Measurements from ENCODE around the gene MTHFD2.

Gene MTHFD2

DNA sequence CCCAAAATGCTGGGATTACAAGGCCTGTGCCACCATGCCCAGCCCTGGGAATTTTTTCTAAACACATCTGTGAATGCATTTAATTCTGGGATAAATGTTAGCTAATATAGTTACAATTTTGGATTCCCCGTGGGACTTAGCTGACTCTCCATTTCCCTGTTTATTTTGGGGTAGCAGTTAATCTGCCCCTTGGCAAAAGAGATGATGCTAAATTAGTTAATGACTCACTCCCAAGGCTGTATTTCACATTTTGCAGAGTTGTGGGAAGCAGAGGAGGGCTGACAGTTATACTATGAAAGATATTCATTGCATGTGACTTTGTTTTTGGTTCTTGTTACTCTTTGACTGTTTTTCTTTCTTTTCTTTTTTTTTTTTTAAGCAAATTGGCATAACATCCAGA, 3.2 kb downstream of the MTHFD2 start:
- TF ChIP-seq FOXP2 (optimal IDR thresholded peaks at IDR 0.05; ENCODE audit: borderline replicate concordance, extremely low read depth, extremely low read length, insufficient read depth) = no peak
- TF ChIP-seq TAF1 (IDR thresholded peaks at IDR 0.05; ENCODE audit: borderline replicate concordance, insufficient read depth, low read length) = no peak

DNA sequence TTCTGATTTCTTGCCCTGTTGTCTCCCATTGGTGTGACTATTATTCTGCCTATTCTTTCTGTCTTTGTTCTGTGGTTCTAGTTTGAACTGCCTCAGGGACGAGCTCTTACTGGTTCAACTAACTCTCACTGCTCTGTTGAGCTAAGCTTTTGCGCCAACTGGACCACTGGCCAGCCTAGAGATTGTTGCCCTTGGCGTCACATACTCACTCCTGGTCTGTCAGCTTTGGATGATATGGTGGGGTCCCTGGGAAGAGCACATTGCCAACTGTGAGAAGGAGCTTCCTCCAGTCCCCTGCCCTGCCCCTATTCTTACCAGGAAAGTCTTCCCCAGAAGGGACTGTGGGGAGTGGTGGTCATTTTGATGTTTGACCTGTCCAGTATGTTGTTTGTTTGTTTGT, 6.0 kb downstream of the MTHFD2 start:
- TF ChIP-seq, protein P1, sequence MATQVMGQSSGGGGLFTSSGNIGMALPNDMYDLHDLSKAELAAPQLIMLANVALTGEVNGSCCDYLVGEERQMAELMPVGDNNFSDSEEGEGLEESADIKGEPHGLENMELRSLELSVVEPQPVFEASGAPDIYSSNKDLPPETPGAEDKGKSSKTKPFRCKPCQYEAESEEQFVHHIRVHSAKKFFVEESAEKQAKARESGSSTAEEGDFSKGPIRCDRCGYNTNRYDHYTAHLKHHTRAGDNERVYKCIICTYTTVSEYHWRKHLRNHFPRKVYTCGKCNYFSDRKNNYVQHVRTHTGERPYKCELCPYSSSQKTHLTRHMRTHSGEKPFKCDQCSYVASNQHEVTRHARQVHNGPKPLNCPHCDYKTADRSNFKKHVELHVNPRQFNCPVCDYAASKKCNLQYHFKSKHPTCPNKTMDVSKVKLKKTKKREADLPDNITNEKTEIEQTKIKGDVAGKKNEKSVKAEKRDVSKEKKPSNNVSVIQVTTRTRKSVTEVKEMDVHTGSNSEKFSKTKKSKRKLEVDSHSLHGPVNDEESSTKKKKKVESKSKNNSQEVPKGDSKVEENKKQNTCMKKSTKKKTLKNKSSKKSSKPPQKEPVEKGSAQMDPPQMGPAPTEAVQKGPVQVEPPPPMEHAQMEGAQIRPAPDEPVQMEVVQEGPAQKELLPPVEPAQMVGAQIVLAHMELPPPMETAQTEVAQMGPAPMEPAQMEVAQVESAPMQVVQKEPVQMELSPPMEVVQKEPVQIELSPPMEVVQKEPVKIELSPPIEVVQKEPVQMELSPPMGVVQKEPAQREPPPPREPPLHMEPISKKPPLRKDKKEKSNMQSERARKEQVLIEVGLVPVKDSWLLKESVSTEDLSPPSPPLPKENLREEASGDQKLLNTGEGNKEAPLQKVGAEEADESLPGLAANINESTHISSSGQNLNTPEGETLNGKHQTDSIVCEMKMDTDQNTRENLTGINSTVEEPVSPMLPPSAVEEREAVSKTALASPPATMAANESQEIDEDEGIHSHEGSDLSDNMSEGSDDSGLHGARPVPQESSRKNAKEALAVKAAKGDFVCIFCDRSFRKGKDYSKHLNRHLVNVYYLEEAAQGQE (IDR thresholded peaks at IDR 0.05; ENCODE audit: insufficient read depth in 1 of 2, low read depth in 2 of 2, low read length in 2 of 2) = no peak
- TF ChIP-seq SIN3A (IDR thresholded peaks at IDR 0.05; ENCODE audit: borderline replicate concordance, insufficient read depth, low read length) = no peak
- TF ChIP-seq FOXP2 (optimal IDR thresholded peaks at IDR 0.05; ENCODE audit: borderline replicate concordance, extremely low read depth, extremely low read length, insufficient read depth) = no peak
- no peak for TF ChIP-seq TAF1 (IDR thresholded peaks at IDR 0.05; ENCODE audit: borderline replicate concordance, insufficient read depth, low read length)
- no peak for TF ChIP-seq POLR2AphosphoS5 (IDR thresholded peaks at IDR 0.05; ENCODE audit: low read depth, low read length)

DNA sequence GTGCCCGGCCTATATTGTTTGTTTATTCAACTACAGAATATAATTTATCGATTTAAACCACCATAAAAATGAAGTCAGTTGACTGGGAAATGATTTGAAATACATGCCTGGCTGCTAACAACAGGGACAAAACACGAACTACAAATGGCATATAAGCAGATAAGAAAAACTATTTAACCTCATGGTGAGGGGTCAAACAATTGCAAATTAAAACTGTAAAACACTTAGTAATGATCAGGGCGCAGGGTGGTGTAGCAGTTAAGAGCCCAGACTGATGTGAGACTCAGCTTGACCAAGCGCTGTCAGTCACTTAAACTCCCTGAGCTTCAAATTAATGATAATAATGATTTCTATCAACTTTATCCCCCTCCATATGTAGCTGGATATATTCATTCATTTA, 6.7 kb downstream of the MTHFD2 start:
- TF ChIP-seq POLR2AphosphoS5 (IDR thresholded peaks at IDR 0.05; ENCODE audit: low read depth, low read length) (no peak), SIN3A (IDR thresholded peaks at IDR 0.05; ENCODE audit: borderline replicate concordance, insufficient read depth, low read length) (no peak)
- TF ChIP-seq, protein P1 (IDR thresholded peaks at IDR 0.05; ENCODE audit: insufficient read depth in 1 of 2, low read depth in 2 of 2, low read length in 2 of 2) = no peak

DNA sequence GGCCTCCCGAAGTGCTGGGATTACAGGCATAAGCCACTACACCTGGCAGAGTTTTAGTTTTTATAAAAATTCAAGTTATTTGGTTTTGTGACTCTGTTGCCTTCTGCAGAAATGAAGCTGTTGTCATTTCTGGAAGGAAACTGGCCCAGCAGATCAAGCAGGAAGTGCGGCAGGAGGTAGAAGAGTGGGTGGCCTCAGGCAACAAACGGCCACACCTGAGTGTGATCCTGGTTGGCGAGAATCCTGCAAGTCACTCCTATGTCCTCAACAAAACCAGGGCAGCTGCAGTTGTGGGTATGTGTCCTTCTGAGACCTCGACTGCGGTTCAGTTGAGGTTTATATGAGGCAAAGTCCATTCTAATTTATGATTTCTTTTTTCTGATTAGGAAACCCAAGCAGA, 7.2 kb downstream of the MTHFD2 start:
- TF ChIP-seq TAF1 (IDR thresholded peaks at IDR 0.05; ENCODE audit: borderline replicate concordance, insufficient read depth, low read length) (no peak), FOXP2 (optimal IDR thresholded peaks at IDR 0.05; ENCODE audit: borderline replicate concordance, extremely low read depth, extremely low read length, insufficient read depth) (no peak), SIN3A (IDR thresholded peaks at IDR 0.05; ENCODE audit: borderline replicate concordance, insufficient read depth, low read length) (no peak), POLR2AphosphoS5 (IDR thresholded peaks at IDR 0.05; ENCODE audit: low read depth, low read length) (no peak)
- TF ChIP-seq, protein P1 (IDR thresholded peaks at IDR 0.05; ENCODE audit: insufficient read depth in 1 of 2, low read depth in 2 of 2, low read length in 2 of 2) = no peak

DNA sequence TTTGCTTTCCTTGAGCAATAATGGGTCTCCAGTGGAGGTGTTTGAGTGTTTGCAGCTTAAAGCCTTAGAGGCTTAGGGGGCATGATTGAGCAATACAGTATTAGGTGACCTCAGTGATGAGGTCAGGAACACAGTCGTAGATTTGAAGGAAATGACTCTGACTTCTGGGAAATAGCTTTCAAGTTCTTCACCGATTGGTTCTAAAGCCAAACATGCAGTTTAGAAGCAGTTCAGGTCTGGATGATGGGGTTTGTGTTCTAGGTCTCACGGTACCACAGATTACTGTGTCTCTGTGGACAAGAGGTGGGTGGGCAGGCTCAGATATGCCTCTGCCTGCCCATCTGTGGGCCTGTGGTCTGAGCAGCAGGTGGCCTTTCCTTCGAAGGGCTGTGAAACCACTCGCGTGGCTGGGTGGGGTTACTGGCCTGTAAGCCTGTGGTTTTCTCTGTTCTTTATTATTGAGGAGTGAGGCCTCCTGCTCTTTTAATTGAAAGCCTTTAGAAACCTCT, 7.8 kb downstream of the MTHFD2 start:
- TF ChIP-seq, protein P1 (IDR thresholded peaks at IDR 0.05; ENCODE audit: insufficient read depth in 1 of 2, low read depth in 2 of 2, low read length in 2 of 2) = no peak
- TF ChIP-seq TAF1 (IDR thresholded peaks at IDR 0.05; ENCODE audit: borderline replicate concordance, insufficient read depth, low read length) (no peak), POLR2AphosphoS5 (IDR thresholded peaks at IDR 0.05; ENCODE audit: low read depth, low read length) (no peak), FOXP2 (optimal IDR thresholded peaks at IDR 0.05; ENCODE audit: borderline replicate concordance, extremely low read depth, extremely low read length, insufficient read depth) (no peak), SIN3A (IDR thresholded peaks at IDR 0.05; ENCODE audit: borderline replicate concordance, insufficient read depth, low read length) (no peak)
